SK-N-MC (cell line): ENCODE results near the gene S100A2.

ENCODE experiments used
- EZH2 ChIP-seq: fragments of 200-600 bp; sonication (generic); IDR thresholded peaks from one replicate; pipeline ENCODE4 v1.6.1; 2017; ENCODE audit warnings: antibody characterized with exemption
- FOXP2 ChIP-seq: optimal IDR thresholded peaks from 2 replicates; pipeline ENCODE3; 2011; ENCODE audit warnings: mild to moderate bottlenecking, moderate library complexity; ENCODE audit not compliant: insufficient read depth; ENCODE audit errors: extremely low read length, control extremely low read depth
- POLR2AphosphoS5 ChIP-seq: IDR thresholded peaks from 2 replicates; pipeline ENCODE4 v1.6.1; 2012; ENCODE audit warnings: mild to moderate bottlenecking, low read depth, low read length, borderline replicate concordance

DNA sequence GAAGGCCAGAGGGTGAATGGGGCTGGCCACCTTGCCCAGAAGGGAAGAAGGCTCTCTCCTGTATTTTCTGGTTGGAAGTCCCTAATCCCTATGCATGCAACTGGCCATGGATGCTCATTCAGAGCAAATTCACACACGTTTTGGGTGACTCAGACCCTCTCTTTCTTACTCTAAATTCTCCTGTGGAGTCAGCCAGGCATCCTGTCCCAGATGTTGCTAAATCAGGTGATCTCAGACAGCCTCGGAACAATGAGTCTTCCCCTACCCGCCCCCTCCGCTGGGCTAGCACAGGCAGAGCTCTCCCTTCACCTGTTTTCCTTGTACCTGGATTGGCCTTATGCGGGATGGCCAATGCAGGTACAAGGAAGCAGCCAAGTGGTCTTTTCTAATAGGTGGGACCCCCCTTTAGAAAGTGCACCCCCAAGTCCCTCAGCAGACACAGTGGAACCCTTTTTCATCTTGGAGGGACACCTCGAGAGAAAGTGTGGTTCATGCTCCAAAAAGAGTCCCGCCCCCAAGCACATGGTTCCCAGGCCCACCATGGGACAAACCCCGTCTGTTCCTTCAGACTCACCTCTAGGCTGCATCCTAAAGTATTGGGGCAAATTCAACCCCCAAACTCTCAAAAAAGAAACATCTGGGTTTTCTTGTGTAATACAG is 38.5 kb downstream of the S100A2 start:
- no peak for TF ChIP-seq EZH2
- TF ChIP-seq POLR2AphosphoS5, result no peak
- no peak for TF ChIP-seq FOXP2
